H1 (cell line): ENCODE data around the gene RAP1B. TPM values are rescaled to one million over a fixed set of nuclear protein-coding genes. Genes with fewer than 3 reads are reported as not detected.

Source experiments
- PHF8 ChIP-seq: fragments of 200-600 bp; sonication (generic); conservative IDR thresholded peaks from 2 replicates; pipeline ENCODE4 v1.7.1; 2012; ENCODE audit warnings: low read depth, mild to moderate bottlenecking, inconsistent platforms, low read length, moderate library complexity
- POLR2AphosphoS5 ChIP-seq: IDR thresholded peaks from 2 replicates; pipeline ENCODE4 v1.6.1; 2011; ENCODE audit warnings: low read depth, low read length
- RXRA ChIP-seq: IDR thresholded peaks from 2 replicates; pipeline ENCODE4 v1.6.1; 2011; ENCODE audit warnings: low read depth, mild to moderate bottlenecking, low read length, moderate library complexity; ENCODE audit not compliant: insufficient read depth
- USF2 ChIP-seq: IDR thresholded peaks from 2 replicates; pipeline ENCODE4 v1.6.1; 2011; ENCODE audit warnings: low read length, improper control_type of control experiment
- polyA plus RNA-seq, 7 experiments: library from polyadenylated mRNA; depleted of rRNA in 3 of 7; stranded (reverse) in 5 of 7; unstranded in 2 of 7; fragments of >200 nt in 5 of 7; fragments of 200-250 nt in 2 of 7; gene quantifications; 1 replicate in 5 of 7; 2 replicates in 1 of 7; 4 replicates in 1 of 7; pipeline versions ENCODE4 v1.2.1 to v1.2.3, GENCODE V29; 2011 to 2013; ENCODE audit warnings: missing spikeins in 2 of 7, mixed read lengths in 2 of 7
- total RNA-seq: library from RNA; stranded (reverse); fragmentation: NEBNext Ultra II Directional; extraction: Animal tissue kit (Norgen Biotek cat#: 25700); gene quantifications from 2 replicates; pipeline ENCODE4 v1.2.1, GENCODE V29; 2021

Gene RAP1B
- total and polyA plus RNA-seq, 2 of the 8 experiments (the other 6 are each of a cell fraction or from before 2014, with no cell fraction given), result 61.4 to 112 TPM

- TF ChIP-seq USF2 (no peak), POLR2AphosphoS5 (no peak), RXRA (no peak), PHF8 (no peak)
Observed at GRCh38 chr12:68622250-68622649, 11.6 kb downstream of the RAP1B start (continued).
